ENCODE data around the gene NTF3.

Gene NTF3

DNA sequence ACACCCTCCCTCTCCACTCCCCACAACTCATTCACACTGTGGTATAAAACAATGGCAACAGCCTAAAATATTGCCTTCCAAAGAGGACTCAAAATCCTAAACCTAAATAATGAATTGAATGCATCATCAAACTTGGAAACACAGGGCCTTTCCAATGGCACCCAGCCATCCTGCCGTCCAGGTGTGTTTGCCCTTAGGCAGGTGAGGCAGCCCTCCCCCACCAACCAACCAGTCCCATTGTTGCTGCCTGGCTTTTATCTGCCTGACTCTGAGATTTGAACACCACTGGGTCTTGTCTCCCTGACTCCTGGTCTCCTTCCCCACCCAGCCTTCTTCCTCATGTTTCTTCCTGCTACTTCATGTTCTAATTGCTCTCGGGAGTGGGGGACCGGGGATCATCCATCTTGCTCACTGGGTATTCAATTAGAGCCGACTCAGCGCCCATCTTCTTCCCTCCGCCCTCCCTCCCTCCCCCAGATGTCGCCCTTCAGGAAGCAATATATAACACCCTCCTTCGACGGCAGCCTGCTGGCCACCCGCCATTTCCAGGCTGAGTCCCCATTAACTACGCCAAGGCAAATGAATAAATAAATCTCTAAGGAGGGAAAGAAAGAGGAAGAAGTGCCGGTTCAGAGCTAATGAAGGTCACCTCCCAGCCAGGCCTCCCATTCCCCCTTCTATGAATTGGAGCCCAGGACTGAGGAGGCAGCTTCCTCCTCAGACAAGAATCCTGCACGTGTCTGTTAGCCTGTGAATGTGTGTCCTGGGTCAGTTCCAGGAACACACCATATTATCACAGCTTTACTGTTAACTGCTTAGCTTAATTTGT is 36.3 kb upstream of the NTF3 start:
- TF ChIP-seq, protein P1, sequence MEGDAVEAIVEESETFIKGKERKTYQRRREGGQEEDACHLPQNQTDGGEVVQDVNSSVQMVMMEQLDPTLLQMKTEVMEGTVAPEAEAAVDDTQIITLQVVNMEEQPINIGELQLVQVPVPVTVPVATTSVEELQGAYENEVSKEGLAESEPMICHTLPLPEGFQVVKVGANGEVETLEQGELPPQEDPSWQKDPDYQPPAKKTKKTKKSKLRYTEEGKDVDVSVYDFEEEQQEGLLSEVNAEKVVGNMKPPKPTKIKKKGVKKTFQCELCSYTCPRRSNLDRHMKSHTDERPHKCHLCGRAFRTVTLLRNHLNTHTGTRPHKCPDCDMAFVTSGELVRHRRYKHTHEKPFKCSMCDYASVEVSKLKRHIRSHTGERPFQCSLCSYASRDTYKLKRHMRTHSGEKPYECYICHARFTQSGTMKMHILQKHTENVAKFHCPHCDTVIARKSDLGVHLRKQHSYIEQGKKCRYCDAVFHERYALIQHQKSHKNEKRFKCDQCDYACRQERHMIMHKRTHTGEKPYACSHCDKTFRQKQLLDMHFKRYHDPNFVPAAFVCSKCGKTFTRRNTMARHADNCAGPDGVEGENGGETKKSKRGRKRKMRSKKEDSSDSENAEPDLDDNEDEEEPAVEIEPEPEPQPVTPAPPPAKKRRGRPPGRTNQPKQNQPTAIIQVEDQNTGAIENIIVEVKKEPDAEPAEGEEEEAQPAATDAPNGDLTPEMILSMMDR (IDR thresholded peaks at IDR 0.05; ENCODE audit: low read depth, low read length) = no peak
- no peak for DNase-seq (ENCODE audit: low read depth in 2 of 2)
- H3K4me3 ChIP-seq (replicated peaks in 1 of 2; ENCODE audit: low read depth in 2 of 2, low read length in 2 of 2) = no peak overlapping the region

DNA sequence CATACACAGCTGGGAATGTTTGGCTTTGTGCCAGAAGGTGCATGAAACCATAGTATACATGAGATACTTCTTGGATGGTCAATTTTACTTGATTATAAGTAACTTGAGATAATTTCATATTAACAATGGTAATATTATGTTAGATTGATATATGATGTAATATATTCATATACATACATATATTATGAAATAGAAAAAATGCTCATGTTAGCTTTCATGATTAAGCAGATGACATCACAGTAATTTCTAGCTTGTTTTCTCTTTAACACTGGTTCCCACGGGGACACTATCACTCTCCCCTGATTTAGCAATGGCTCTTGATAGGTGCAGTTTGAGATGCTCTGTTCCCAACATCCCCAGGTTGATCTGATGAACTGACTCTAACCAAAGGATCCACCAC is 35.4 kb upstream of the NTF3 start:
- DNase-seq (ENCODE audit: low read depth in 2 of 2) = no peak
- H3K4me3 ChIP-seq (replicated peaks in 1 of 2; ENCODE audit: low read depth in 2 of 2, low read length in 2 of 2) = no peak overlapping the region
- TF ChIP-seq, protein P1 (IDR thresholded peaks at IDR 0.05; ENCODE audit: low read depth, low read length) = no peak

DNA sequence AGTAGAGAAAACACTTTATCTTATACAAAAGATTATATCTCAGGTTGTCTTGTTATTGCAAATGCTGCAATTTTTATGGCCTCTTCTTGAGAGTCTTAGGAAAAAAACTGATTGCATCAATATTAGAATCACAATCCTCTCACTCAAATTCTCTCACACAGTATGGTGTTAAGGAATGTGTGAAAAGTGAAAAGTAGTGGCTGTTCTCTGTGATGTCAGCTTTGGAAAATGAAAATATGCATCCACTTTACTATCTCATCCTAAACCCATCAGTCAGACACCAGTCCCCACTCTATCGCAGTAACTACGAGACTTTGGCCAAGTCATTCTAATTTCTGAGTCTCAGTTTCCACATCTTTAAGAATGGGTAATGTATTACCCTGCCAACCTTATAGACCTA is 32.6 kb upstream of the NTF3 start:
- TF ChIP-seq, protein P1 (IDR thresholded peaks at IDR 0.05; ENCODE audit: low read depth, low read length) = no peak
- no peak overlapping the region for H3K4me3 ChIP-seq (replicated peaks in 1 of 2; ENCODE audit: low read depth in 2 of 2, low read length in 2 of 2)
- no peak for DNase-seq (ENCODE audit: low read depth in 2 of 2)

DNA sequence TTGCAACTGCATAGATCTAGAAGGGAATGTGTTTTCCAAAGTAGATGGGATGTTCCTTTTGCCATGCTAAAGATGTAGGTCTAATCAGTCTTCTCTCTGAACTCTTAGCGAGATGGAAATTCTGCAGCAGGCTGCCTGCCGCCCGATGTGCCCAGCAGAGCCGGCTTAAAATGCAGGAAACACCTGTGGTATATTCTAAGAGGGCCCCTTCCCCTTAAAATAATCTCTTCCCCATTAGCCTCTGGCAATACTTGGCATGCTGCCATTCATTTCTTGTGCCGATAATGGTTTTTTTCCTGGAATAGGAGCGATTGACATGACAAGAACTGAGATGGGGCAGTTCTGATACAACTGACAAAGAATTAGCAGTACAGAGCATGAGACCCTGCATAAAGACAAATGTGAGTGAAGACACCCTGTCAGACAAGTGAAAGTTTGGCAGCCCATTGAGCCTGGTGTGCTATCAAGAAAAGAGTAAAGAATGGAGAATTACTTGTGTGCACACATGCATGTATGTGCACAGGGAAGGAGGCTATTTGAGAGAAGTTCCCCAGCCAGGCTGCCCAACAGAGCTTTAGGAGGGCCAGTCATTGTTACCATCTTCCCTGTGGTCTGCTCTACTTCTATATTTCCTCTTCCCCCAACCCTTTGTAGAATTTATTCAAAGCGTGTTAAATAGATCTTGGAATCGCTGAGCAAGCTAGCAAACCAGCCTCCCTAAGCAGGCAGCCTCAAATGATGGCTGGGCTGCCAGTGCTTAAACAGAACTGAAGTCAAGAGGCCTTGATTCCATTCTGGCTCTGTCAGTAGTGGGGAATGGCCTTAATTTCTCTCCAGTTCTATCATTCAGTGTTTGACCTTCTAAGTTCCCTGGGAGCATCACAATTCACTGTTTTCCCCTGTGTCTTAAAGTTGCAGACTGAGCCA is 29.6 kb upstream of the NTF3 start:
- DNase-seq (ENCODE audit: low read depth in 2 of 2) = no peak
- H3K4me3 ChIP-seq (replicated peaks in 1 of 2; ENCODE audit: low read depth in 2 of 2, low read length in 2 of 2) = no peak overlapping the region
- TF ChIP-seq, protein P1 (IDR thresholded peaks at IDR 0.05; ENCODE audit: low read depth, low read length) = no peak

DNA sequence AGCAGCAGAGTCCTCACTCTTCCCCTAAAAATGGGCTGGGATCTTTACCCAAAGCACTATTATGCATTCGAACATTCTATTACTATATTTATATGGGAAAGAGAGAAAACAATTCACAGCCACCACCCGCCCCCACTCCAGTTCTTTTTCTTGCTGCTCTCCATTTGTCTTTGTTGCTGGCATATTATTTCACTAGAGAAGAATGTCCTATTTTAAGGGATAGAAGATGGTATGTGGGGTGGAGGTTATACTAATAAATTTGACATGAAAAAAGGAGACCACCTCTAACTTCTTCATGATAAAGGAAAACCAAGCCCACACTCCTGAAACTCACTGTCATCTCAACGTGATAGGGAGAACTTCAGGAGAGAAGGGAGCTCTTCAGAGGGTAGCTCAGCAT is 28.5 kb upstream of the NTF3 start:
- TF ChIP-seq, protein P1 (IDR thresholded peaks at IDR 0.05; ENCODE audit: low read depth, low read length) = no peak
- H3K4me3 ChIP-seq (replicated peaks in 1 of 2; ENCODE audit: low read depth in 2 of 2, low read length in 2 of 2) = no peak overlapping the region
- no peak for DNase-seq (ENCODE audit: low read depth in 2 of 2)

DNA sequence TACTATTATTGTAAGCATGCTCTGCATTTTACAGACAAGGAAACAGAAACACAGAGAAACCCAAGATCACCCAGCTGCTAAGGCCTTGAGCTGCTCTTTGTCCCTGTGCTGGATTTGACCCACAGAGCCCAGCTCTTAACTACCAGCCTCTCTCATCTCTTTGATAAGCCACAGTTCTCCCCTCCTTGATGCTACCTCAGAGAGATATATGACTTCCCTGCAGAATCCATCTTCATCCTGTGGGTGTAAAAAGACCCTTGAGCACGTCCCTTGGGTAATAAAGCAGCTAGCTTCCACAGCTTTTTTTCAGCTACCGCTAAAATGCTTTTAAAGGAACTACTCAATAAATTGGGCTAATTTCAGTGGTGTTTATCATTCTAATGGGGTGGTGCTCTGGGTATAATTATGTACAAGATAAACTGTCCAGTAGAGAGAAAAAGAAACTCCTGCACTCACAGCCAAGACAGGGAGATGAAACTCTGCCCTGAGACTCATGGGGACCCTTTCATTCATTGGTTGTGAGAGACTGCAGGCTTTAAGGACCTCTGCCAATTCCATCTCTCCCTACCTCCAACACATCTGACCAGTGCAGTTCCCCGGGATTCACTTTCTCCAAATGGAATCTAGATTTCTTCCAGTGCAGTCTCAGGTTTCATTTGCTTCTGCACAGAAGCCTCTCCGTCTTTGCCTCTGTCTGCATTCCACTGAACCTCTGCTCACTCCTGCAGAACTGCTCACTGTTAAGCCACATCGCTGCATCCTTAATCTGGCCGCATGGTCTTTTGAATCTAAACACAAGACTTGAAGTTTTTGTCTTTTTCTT is 24.7 kb upstream of the NTF3 start:
- TF ChIP-seq, protein P1 (IDR thresholded peaks at IDR 0.05; ENCODE audit: low read depth, low read length) = no peak
- H3K4me3 ChIP-seq (replicated peaks in 1 of 2; ENCODE audit: low read depth in 2 of 2, low read length in 2 of 2) = no peak overlapping the region
- no peak for DNase-seq (ENCODE audit: low read depth in 2 of 2)
